ENCODE data around the gene GFRA1.

The GFRA1 gene

DNA sequence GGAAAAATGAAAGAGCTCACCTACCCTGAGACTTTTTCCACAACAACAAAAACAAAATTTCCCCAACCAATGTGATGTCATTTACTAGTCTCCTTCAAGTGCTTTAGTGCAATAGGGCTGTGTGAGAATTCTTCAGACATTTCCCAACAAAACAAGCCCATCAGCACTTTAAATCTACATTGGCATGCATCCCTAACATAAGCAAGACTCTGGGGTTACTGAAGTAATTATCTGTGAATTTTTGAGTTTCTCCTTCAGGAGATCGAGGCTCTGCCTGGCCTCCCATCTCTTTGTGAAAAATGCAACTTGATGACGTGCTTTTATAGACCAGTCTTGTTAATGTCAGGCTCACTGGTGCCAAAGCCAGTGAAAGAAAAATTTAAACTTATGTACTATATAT is 255.6 kb downstream of the GFRA1 start:
- no peak for DNase-seq

DNA sequence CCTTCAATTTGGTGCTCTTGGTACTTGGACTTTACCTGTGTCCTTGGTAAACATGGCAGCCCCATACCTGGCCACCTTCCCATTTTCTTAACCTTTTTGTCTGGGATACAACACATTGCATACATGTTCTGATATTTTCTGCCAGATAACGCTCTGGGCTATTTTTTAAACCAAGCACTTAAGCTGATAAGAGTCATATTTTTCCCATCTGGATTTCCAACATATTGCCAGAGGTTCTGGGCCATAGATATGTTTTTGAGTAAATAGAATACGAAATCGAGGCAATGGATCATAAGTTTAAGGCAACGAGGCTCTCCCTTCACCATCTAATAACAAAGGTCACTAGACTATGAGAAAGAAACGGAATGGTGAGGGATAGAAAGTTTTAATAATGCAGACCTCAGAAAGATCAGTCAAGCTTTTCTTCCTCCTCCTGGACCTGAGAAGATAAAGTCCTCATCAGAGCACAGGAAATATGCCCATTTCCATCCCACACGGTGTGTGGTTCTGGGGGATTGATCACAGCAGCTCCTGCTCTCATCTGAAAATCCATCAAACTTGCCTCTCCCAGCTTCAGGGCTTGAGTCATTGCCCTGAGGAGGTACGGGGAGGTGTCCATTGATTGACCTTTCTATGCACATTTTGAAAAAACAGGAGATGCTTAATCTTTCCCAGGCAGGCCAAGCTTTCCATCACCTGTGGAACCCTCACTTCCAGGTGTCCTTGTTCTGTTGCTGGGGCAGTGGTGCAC is 257.2 kb downstream of the GFRA1 start:
- DNase-seq = no peak

DNA sequence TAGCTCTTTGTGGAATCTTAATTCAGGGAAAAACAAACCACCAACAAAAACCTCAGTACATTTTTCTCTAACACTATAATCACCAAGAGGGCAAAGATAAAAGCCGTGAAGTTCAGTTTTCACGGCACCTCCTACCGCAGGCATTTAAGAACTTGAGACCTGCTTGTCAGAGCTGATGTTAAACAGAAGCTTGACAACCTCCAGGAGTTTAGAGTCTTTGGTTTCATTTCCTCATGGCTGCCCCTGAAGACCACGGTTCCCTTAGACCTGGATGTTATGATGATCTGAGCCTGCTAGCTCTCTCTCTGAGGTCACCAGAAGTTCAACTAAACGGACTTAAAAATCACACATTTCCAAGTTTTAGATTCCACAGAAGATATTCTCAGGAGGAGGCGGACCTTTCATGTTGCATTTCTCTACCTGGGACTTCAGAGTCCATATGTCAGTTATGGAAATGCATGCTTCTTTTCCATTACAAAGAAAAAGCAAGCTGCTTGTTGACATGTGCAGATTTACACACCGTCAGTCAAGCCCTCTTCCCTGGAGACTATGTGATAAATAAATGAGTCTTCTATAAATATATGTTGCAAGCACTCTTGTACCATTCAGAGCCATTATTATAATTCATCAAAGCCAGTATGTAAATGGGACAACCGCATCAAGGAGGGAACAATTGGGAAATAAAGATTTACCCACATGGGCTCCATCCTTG is 258.0 kb downstream of the GFRA1 start:
- no peak for DNase-seq

DNA sequence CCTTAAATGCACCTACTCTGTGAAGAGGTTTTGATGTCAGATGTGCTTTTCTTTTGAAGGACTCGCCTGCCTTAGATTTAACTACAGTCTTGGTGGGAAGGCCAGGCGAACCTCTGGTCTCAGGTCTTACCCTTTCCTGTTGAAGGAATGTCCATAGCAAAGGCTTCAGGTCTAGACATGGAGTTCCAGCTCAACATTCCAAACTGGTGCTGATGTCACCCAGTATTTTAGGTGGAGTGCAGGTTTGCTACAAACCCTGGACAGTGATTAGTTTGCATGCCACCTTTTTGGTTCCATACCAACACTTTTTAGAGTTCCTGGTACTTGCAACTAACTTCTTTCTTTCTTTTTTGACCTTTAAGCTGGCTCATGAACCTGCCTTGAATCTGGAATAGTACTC is 258.7 kb downstream of the GFRA1 start:
- no peak for DNase-seq

DNA sequence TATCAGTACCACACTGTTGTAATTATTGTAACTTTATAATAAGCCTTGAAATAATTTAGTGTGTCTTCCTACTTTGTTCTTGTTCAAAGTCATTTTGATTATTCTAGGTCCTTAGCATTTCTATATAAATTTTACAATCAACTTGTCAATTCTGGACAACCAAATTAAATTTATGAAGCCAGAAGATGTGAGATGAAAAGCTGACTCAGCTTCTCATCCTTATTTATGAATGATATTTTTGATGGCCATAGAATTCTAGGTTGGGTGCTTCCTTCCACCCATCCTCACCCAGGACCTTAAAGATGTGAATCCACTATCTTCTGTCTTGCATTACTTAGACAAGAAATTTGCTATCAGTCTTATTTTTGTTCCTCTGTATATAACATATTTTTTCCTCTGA is 261.1 kb downstream of the GFRA1 start:
- no peak for DNase-seq

DNA sequence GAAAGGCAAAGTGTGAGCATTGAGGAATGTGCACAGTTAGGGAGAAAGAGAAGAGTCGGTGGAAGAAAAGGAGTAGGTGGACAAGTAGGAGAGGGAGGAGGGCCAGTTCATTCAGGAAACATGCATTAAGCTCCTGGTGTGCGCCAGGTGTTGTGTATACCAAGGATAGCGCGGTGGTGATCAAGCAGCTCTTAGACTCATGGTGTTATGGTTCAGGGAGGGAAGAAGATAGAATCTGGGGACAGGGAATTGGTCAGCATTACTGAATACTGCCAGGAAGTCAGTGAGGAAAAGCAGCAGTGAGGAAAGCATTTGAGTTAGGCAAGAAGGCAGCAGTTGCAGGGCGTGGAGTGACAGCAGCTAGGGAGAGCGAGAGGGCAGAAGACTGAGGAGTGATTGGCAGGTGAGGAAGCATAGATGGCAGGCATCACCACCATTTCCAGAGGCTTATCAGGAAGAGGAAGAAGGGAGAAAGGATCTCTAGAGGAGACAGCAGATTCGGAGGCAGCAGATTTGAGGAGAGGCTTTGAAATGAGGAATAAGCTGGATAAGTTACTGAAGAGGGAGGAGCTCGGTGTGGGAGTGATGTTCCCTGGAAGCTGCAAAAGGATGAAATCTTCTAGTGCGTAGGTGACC is 265.6 kb downstream of the GFRA1 start:
- DNase-seq = no peak
